LHCN-M2 (cell line): ENCODE results near the gene SDF2L1. TPM values are rescaled to one million over a fixed set of nuclear protein-coding genes. Genes with fewer than 3 reads are reported as not detected.
"Not testable (repeated sequence)": the region's sequence is repeated elsewhere in the genome, so short reads cannot be mapped to it uniquely, and the experiment has no call there.

Source experiments
- DNase-seq: peaks from one replicate; pipeline ENCODE4 v3.0.0-alpha.2; 2012; ENCODE audit warnings: low read depth
- total RNA-seq: library from RNA; depleted of rRNA; stranded (reverse); fragments of >200 nt; gene quantifications from 2 replicates; pipeline ENCODE4 v1.2.3, GENCODE V29; 2014

SDF2L1 gene
- total RNA-seq, 1 experiment from 2014 or later: 40.5 TPM

- DNase-seq: no peak
Observed at GRCh38 chr22:21661991-21662390, 19.9 kb downstream of the SDF2L1 start.

GRCh38 chr22:21663738-21664137, 21.6 kb downstream of the SDF2L1 start:
- DNase-seq: no peak

GRCh38 chr22:21665047-21665851, 23.1 kb downstream of the SDF2L1 start:
- no peak for DNase-seq

GRCh38 chr22:21666786-21667185, 24.7 kb downstream of the SDF2L1 start:
- no peak for DNase-seq

GRCh38 chr22:21669026-21669425, 26.9 kb downstream of the SDF2L1 start:
- no peak for DNase-seq

GRCh38 chr22:21672107-21672629, 30.1 kb downstream of the SDF2L1 start:
- no peak for DNase-seq

- no peak for DNase-seq
Observed at GRCh38 chr22:21673534-21674321, 31.6 kb downstream of the SDF2L1 start.

- no peak for DNase-seq
Observed at GRCh38 chr22:21674638-21675245, 32.6 kb downstream of the SDF2L1 start.

GRCh38 chr22:21677606-21678443, 35.7 kb downstream of the SDF2L1 start:
- DNase-seq: no peak

GRCh38 chr22:21678842-21679241, 36.7 kb downstream of the SDF2L1 start:
- not testable (repeated sequence) for DNase-seq

GRCh38 chr22:21679383-21679782, 37.3 kb downstream of the SDF2L1 start:
- no peak for DNase-seq

- DNase-seq: no peak
Observed at GRCh38 chr22:21680830-21681565, 38.9 kb downstream of the SDF2L1 start.

- DNase-seq: no peak
Observed at GRCh38 chr22:21681566-21682370, 39.7 kb downstream of the SDF2L1 start.

- no peak for DNase-seq
Observed at GRCh38 chr22:21682385-21683175, 40.5 kb downstream of the SDF2L1 start.

GRCh38 chr22:21683401-21683811, 41.3 kb downstream of the SDF2L1 start:
- no peak for DNase-seq

- DNase-seq: no peak
Observed at GRCh38 chr22:21684492-21685163, 42.5 kb downstream of the SDF2L1 start.

- no peak for DNase-seq
Observed at GRCh38 chr22:21685164-21685513, 43.0 kb downstream of the SDF2L1 start.

- no peak for DNase-seq
Observed at GRCh38 chr22:21686193-21686608, 44.1 kb downstream of the SDF2L1 start.
